GM18907 (cell line): ENCODE data around the gene ZFP3.
"Not testable (repeated sequence)": the region's sequence is repeated elsewhere in the genome, so short reads cannot be mapped to it uniquely, and the experiment has no call there.

Experiments
- ATAC-seq: cut with Tn5 transposase; IDR thresholded peaks from one replicate; pipeline ENCODE4 v1.9.1; 2021; ENCODE audit warnings: mild to moderate bottlenecking, moderate library complexity; ENCODE audit not compliant: unreplicated experiment

The ZFP3 gene

DNA sequence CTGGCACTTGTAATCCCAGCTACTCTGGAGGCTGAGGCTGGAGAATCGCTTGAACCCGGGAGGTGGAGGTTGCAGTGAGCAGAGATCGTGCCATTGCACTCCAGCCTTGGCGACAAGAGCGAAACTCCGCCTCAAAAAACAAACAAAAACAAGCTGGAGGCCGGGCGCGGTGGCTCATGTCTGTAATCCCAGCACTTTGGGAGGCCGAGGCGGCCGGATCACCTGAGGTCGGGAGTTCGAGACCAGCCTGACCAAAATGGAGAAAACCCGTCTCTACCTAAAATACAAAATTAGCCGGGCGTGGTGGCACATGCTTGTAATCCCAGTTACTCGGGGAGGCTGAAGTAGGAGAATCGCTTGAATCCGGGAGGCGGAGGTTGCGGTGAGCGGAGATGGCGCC, 992 bp upstream of the ZFP3 start:
- not testable (repeated sequence) for ATAC-seq

DNA sequence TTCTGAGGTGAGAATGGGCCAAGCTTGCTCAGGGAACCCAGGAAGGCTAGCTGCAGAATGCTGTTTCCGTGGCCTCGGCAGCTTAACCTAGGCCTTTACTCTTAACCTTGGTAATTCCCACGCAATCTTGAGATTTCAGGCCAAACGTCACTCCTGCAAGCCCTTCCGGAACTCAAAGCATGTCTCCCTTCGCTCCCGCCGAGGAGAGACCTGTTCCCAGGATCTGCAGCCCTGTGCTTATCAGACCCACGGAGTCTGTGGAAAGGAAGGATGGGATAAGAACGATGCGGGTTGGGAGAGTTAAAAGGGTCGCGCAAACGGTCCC, 524 bp upstream of the ZFP3 start:
- ATAC-seq: peak; percentile 6

DNA sequence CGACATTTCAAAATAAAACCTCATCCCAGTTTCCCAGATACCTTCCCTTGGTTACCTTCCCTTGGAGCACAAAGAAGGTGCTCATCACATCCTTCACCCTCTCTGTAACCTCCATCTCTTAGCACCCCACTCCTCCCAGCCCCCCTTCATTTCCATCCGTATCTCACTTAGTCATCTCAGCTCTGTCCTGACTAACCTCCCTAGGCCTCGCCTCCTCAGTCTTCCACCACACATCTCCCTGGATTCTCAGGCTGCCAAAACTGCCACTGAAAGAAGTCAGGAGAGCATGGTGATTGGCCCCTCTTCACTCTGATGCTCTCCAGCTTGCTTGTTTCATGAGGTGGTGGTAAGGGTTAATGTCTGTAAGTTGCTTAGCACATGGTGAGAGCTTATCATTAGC, 2.3 kb downstream of the ZFP3 start:
- ATAC-seq: no peak

DNA sequence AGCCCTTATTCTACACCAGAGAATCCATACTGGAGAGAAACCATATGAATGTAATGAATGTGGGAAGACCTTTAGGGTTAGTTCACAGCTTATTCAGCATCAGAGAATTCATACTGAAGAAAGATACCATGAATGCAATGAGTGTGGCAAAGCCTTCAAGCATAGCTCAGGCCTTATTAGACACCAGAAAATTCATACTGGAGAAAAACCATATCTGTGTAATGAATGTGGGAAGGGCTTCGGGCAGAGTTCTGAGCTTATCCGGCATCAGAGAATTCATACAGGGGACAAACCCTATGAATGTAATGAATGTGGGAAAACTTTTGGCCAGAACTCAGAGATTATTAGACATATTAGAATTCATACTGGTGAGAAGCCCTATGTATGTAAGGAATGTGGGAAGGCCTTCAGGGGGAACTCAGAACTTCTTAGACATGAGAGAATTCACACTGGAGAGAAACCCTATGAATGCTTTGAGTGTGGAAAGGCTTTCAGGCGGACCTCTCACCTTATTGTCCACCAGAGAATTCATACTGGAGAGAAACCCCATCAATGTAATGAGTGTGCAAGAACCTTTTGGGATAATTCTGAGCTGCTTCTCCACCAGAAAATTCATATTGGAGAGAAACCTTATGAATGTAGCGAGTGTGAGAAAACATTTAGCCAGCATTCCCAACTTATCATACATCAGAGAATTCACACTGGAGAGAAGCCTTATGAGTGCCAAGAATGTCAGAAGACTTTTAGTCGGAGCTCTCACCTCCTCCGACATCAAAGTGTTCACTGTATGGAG, 14.1 kb downstream of the ZFP3 start:
- ATAC-seq: no peak

DNA sequence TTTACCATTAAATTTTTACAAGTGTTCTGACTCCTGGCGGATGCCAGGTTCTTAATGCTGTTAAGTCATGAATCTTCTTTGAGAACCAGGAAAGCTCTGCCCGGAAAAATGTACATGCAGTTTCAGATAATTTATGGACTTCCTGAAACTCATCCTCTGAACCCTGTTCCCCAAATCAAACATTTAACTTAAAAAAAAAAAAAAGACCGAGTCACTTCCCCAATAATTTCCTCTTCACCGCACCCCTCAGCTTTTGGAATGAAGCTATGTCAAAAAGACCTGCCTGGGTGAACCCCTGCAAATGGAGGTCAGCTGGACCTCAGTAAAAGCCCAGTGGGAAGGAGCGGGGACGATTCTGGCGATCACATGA, 18.4 kb downstream of the ZFP3 start:
- no peak for ATAC-seq

DNA sequence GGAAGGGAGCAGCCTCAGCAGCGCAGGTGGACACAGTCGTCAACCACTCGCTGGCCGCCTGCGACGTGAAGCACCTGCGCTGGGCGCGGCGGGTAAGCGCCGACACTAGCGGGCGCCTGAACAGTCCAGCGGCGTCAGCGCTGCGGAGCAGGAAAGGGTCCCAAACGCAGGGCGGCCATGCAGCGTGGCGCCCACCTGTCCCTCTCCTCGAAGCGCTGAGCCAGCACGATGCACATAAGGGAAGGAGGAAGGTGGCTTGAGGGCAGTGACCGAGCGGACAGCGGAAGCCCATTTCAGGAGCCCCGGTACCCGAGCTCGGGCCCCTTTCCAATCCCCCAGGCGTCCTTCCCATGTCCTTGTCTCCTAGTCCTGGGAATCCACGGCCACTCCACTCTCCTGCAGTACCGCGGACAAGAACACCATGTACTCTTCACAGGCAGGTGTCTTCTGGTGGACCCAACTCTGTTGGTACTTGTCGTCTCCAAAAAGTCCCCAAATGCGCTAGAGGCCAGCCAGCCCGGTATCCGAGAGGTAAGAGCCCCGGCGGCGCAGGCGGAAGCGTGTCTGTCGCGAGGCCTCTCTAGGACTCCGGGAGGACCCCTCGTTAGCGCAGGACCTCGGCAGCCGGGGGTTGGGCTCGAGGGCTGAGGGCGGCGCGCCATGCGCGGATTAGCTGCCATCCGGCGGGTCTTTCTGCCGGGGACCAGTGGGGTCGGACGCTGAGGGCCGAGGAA, 19.0 kb downstream of the ZFP3 start:
- ATAC-seq: no peak

DNA sequence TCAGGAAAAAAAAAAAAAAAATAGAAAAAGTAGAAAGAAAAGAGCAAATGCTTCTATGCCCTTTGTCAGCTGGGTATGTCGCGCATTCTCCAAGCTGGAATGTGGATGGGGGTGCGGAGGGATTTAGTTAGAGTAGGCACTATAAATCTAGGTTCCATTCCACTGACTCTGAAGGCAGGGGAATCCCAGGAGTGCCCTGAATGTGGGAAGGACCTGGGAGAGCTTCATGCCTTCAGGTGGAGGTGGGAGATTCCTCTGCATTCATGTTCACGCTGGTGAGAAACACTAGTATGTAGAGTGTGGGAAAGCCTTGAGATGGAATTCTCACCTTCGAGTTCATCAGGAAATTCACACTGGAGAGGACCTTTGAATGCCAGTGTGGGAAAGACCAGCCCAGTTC, 21.0 kb downstream of the ZFP3 start:
- no peak for ATAC-seq

DNA sequence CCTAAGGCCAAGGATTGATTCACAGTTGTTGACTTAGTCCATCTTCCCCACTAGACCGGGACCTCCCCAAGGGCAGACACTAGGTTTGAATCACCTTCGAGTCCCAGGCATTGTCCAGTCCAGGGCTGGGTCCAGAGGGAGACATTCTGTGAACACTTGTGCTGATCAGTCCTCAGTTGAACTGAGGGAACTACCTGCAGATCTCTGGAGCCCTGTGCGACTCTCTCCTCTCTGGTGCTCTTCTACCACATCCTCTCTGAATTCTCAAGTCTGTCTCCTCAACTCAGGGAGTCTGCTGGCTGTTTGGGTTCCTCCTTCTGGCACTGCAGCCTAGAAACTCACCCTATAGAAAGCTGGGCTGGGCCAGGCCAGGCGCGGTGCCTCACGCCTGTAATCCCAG, 22.6 kb downstream of the ZFP3 start:
- no peak for ATAC-seq

DNA sequence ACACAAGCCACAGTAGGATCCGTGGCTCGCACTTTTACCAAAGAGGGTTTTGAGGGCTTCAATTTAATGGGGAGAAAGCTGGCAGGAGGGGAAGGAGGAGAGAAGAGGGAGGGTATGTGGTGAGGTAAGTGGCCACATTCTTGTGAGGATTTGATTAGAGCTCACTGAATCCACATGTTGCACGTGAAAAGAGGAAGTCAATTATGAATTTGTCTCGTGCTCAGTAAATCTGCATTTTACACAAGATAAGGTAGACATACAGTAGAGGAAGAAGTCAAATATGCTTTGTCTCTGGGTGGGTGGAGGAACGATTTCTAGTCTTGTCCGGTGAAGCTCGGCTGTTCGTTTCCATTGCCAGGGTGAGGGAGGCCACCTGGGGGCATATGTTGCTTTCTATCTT, 32.5 kb downstream of the ZFP3 start:
- ATAC-seq: no peak

DNA sequence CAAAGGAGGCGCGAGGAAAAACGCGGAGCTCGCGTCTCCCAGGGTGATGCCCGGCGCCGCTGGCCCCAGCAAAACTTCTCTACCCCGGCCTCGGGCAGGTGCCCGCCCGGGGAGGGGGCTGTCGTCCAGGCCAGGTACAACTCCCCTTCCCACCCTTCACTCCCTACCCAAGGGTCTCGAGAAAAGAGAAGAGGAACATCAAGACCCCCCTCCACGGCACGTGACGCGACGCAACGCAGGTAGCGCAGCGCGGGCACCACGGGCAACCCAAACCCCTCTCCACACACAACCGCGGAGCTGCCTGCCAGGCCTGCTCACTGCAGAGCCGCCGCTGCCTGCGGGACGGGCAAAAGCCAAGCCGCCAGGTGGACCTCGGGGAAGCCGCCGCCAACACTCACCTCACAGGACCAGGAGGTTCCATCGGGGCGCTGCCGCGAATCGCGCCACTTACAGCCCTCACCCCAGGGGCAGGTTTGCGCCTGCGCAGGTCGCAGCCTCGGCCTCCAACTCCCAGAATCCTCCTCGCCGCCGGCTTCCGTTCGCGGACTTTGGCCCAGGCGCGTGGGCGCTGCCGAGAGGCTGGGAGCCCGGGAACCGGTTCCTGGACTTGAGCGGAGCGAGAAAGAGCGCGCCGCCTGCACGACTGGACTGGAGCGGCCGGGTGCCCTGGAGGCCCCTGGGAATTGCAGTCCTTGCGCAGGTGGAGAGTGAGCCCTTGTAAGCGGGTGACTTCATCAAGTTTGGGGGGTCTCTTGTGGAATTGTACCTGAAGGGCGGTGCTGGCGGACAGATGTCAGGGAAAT, 33.3 kb downstream of the ZFP3 start, which contains the start of gene ZNF232:
Gene ZNF232 (minus strand): TSS at position 477 of the 803 bp plus-strand sequence. CDS start 56 bp downstream, at position 421.
- peak; percentile 91 for ATAC-seq

DNA sequence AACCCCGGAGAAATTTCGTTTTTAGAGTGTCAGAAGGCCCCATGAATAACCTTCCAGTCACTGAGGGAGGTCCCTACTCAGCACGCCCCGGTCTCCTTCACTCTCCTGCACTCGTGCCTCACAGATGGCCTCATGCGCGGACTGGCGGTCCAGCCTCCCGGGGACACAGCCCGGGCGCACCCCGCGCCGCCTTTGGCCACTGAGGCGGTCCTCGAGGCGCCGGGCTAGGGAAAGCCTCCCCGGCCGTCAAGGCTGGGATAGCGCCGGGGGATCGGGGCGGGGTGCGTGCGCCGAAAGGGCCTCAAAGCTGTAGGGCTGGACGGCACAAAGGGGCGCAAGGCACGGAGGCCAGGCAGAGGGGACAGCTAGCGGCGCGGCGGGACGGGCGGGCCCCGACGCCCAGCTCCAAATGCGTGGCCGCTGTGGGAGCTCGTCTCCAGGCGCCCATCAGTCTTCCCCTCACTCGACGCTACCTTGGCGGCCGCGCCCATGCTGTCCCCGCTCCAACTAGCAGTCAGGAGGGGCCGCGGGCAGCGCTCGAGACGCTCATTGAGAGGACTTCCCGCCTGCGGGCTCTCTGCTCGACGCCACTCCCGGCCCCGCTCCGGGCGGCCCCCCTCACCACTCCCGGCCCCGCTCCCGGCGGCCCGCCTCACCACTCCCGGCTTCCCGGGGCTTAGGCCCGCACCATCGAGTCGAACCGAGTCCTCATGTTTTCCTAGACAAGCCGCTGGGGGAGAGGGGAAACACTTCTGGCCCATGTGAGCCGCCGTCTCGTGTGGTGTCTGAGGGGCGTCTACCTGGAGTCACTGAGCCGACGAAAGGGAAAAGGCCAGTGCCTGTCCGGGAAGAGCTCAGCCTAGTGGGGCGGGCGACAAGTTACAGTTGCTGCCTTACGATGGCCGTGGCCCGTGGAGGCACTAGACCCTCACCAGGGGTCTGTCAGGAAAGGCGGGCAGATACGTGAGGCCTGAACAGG, 37.7 kb downstream of the ZFP3 start, which contains the start of gene USP6:
Gene USP6 (plus strand): TSS at position 360 of the 979 bp plus-strand sequence. CDS start 14,336 bp downstream, outside the sequence.
- no peak for ATAC-seq

DNA sequence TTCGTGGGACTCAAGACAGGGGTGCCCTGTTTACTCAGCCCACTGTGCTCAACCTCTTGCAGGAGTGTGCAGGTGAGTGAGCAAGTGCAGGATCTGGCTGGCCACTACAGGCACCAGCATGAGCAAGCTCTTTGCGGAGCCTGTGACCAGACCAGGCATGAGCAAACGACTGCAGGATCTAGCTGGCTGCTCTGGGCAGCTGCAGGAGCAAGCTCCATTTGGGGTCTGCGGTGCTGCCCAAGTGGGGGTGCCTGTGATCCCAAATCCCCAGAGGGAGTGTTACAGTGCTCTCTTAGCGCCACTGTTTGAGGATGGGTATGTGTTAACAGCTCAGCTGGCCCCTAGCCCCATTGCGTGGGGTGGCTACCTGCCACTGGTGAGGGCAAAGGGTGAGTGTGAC, 40.0 kb downstream of the ZFP3 start:
- no peak for ATAC-seq

DNA sequence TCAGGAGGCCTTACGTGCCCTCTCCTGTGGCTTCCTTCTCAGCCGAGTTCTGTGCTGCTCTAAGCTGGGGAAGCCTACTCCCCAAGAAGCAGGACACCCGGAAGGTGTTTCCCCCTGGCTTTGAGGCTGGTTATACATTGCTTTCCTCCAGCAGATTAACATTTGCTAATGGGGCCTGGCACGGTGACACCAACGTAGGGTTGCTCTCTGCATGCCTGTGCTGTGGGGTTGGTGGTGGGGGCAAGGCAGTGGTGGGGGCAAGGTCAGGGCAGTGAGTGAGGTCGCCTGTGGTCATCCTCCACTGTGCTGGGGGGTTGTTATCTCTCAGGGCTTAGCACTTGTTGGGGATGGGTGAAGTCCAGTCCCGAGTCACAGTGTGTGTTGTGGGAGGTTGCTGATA, 41.8 kb downstream of the ZFP3 start:
- ATAC-seq: no peak

DNA sequence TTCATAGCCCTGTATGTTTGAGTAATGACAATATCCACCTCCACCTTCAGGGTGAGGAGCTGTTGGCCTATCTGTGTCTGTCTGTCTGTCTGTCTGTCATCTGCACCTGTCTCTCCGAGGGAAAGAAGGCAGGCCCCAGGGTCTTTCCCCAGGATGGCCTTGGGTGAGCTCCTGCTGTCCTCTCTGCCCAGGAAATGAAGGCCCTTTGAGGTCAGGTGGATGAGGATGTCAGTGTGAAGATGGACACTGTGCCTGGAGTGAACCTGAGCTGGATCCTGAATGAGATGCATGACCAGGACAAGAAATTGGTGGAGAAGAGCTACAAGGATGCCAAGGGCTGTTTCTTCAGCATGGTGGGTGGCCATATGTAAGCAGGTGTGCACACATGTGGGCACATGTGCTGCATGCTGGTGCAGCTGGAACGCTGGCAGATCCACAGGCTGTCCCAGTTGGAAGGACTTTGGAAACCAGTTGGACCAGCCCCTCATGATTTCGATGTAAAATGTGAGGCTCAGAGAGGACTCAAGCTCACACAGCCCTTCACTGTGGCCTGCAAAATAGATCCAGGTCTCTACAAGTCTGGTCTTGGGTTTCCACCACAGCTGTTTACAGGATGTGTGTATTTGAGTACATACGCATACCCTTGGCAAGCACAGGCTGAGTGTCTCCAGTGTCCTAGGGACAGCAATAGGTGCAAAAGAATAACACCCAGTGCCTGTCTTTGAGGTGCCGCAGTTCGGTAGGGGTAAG, 42.3 kb downstream of the ZFP3 start:
- ATAC-seq: not testable (repeated sequence)

DNA sequence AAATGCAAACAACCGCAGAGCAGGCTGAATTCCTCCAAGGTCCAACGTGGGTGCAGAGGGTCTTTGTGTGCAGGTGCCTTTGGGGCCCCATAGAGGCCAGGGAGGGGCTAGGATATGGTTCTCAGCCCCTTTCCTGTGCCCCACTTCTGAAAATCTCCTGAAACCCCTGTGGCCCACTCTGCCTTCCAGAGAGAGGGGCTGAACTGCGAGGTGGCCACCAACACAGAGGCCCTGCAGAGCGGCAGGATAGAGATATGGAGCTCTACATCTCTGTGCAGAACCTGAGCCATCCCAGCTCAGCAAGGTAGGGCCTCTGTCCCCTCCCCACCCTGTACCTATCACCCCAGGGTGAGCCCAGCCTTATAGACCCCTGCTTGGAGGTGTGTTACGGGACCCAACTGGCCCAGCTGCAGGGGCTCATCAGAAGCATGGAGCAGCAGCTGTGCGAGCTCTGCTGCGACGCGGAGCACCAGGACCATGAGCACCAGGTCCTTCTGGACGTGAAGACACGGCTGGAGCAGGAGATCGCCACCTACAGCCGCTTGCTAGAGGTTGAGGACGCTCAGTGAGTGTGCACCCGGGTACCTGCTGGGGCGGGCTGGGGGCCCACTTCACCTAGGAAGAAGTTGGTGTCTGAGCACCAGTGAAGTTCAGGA, 43.0 kb downstream of the ZFP3 start:
- ATAC-seq: no peak

DNA sequence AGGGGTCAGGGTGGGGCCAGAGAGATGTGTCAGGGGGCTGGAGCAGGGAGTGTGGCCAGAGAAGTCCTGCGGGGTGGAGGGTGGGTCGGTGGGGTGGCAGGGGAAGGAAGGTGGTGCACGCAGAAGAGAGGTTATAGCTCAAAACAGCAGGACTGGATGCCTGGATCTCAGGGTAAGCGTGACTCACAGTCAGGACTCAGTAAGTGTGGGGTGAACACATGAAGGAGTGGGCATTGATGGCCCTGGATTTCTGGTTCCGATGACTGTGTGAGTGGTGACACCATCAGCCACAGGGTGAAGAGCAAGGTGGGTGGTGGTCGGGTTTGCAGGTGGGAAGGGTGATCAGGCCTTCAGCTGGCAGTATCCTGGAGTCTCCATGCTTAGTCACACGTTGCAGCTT, 43.8 kb downstream of the ZFP3 start:
- ATAC-seq: not testable (repeated sequence)

DNA sequence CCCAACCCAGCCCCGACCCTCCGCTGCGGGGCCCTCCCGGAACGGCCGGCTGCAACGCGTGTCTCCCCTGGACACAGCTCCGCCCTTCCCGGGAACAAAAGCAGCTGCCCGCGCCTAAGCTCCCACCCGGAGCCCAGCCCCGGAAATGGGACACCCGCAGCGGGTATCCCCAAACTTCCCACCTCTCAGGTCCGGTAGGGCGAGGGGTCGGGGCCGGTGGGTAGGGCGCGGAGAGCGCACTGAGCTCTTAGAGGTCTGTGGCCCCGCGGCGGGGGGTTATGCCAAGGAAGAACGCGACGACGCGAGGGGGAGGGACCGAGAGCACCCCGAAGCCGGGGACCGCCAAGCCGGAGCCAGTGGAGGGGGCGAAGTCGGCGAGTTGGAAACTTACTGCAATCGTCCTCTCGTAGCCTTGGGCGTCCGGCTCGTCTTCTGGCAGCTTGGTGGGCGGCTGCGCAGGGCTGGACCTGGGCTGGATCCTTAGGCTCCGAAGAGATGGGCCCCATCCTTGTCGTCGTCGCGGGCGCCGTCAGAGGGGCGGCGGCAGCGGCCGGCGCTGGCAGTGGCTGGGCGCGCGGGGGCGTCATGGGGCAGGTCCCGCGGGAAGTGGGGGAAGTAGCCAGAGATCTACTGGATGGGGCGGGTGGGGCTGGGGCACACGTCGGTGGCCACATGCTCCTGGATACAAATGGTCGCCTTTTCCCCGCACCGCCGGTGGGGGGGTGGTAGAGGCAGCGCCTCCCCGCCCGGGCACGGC, 44.5 kb downstream of the ZFP3 start:
- ATAC-seq: no peak

DNA sequence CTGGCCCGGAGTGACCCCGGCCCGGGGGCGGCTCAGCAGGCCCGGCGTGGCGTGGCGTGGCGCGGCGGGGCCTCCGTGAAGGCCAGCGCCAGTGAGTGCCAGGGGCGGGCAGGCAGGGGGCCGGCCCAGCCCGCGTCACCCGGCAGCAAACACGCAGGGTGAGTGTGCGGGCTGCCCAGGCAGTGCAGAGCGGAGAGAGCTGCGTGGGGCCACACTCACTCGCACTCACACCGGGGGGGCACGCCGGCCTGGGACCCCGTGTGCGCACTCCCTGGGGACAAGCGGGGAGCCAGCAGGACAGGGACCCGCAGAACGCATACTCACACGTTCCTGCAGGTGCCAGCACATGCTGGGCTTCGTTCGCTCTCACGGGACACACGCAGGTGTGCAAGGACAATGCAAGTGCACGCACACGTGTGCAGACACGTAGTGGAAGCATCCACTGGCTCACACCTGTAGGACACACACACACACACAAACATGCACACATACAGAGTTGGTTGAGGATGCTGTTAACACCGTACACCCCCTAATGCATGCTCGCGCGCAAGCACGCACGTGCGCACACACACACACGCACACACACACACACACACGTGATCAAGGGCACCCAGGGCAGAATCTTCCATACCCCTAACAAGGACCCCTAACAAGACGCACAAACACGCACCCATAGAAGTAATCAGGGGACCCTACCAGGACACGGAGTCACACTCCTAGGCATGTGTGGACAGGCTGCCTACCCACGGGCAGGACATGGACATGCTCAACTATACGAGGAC, 45.3 kb downstream of the ZFP3 start:
- ATAC-seq: no peak
